Duodenal mucosa (tissue), 2 donors: ENCODE measurements around the gene ZNF317.

Experiments used
- H3K27ac ChIP-seq: one replicate; pipeline ENCODE4 v1.7.0; 2013; ENCODE audit warnings: low read depth, low read length
- H3K27me3 ChIP-seq, 2 donors: one replicate each; pipeline ENCODE4 v1.7.0; 2013; ENCODE audit warnings: low read length in 2 of 2, control low read depth in 1 of 2; ENCODE audit not compliant: insufficient read depth in 2 of 2, control insufficient read depth in 1 of 2
- H3K36me3 ChIP-seq, 2 donors: one replicate each; pipeline ENCODE4 v1.7.0; 2013; ENCODE audit warnings: low read length in 2 of 2, control low read depth in 1 of 2; ENCODE audit not compliant: insufficient read depth in 2 of 2, control insufficient read depth in 1 of 2
- H3K4me1 ChIP-seq, 2 donors: one replicate each; pipeline ENCODE4 v1.7.0; 2013; ENCODE audit warnings: low read length in 2 of 2, control low read depth in 1 of 2; ENCODE audit not compliant: insufficient read depth in 2 of 2, control insufficient read depth in 1 of 2
- H3K4me3 ChIP-seq, 2 donors: one replicate each; pipeline ENCODE4 v1.7.0; 2013; ENCODE audit warnings: low read length in 2 of 2, low read depth in 1 of 2
- H3K9ac ChIP-seq, 2 donors: one replicate each; pipeline ENCODE4 v1.7.0; 2013; ENCODE audit warnings: low read length in 2 of 2, low read depth in 1 of 2
- H3K9me3 ChIP-seq, 2 donors: one replicate each; pipeline ENCODE4 v1.7.0; 2013; ENCODE audit warnings: low read length in 2 of 2, control low read depth in 1 of 2; ENCODE audit not compliant: control insufficient read depth in 1 of 2

ZNF317 gene

GRCh38 chr19:9140159-9140874 lies at the start of gene ZNF317:
TSS of gene ZNF317 (plus strand) at chr19:9140397. CDS start at chr19:9156017, 15,620 bp downstream.
- Histone ChIP-seq H3K9me3 (peaks cover 9 to 11% of the 10 kb centered on the region in 2 donors), H3K4me3 (peak within 1 kb of the TSS; percentile 98), H3K4me1 (peaks cover 7 to 10% of the 10 kb centered on the region in 2 donors), H3K27me3 (no peaks in the 10 kb centered on the region), H3K36me3 (peaks cover 0 to 8% of the 10 kb centered on the region in 2 donors), H3K9ac (peak within 1 kb of the TSS; percentile 89 to 95), H3K27ac (peak within 1 kb of the TSS; percentile 55)

GRCh38 chr19:9107375-9107774 lies 32.8 kb upstream of the ZNF317 start, which contains the start of gene OR7G2:
TSS of gene OR7G2 (minus strand) at chr19:9107475. CDS start at chr19:9103243, 4,232 bp downstream.
- no peak within 1 kb of the TSS for H3K4me3 ChIP-seq
- H3K27me3 ChIP-seq = peaks cover 0 to 3% of the 10 kb centered on the region in 2 donors
- H3K36me3 ChIP-seq = no peaks in the 10 kb centered on the region
- no peak within 1 kb of the TSS for H3K27ac ChIP-seq
- no peaks in the 10 kb centered on the region for H3K4me1 ChIP-seq
- H3K9me3 ChIP-seq = no peaks in the 10 kb centered on the region
- H3K9ac ChIP-seq = no peak within 1 kb of the TSS

DNA sequence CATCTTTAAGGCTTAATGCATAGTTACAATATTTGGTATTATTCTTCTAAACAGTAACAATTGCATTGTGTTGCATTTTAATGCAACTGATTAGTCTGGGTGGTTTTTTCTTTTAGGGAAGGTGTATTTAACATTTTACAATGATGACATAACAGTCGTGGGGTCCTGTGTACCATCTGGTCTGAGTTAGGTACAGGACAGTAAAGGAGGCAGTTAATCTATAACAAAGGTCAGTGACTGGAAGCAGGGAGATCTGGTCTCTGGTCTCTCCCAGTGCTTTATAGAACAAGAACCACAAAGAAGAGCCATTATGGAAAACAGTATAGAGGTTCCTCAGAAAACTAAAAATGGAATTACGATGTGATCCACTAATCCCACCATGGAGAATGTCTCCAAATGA lies 30.2 kb upstream of the ZNF317 start:
- no peaks in the 10 kb centered on the region for H3K4me1 ChIP-seq
- H3K9ac ChIP-seq = no peak overlapping the region
- no peaks in the 10 kb centered on the region for H3K27me3 ChIP-seq
- H3K4me3 ChIP-seq = no peak overlapping the region
- H3K27ac ChIP-seq = no peak overlapping the region
- no peaks in the 10 kb centered on the region for H3K9me3 ChIP-seq
- no peaks in the 10 kb centered on the region for H3K36me3 ChIP-seq

DNA sequence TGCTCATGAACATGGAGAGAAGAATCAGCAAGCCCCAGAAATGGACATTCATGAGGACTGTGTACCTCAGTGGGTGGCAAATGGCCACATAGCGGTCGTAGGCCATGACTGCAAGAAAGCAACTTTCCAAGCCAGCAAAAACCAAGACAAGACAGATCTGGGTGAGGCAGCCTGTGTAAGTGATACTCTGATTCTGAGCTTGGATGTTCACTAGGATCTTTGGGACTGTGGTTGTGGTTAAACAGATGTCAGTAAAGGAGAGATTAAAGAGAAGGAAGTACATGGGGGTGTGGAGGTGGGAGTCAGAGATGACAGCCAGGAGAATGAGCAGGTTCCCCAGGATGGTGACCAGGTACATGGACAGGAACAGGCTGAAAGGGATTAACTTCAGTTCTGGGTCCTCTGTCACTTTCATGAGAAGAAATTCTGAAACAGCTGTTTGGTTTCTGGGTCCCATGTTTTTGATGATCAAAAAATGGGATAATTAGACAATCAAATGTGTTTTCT lies 24.8 kb upstream of the ZNF317 start, which contains the start of gene OR7G1:
Gene OR7G1 (minus strand): TSS at position 457 of the 507 bp plus-strand sequence. CDS start 0 bp downstream, at position 457.
- Histone ChIP-seq H3K27me3 (no peaks in the 10 kb centered on the region), H3K4me3 (no peak within 1 kb of the TSS), H3K36me3 (no peaks in the 10 kb centered on the region), H3K27ac (no peak within 1 kb of the TSS), H3K9ac (no peak within 1 kb of the TSS), H3K4me1 (no peaks in the 10 kb centered on the region), H3K9me3 (no peaks in the 10 kb centered on the region)

GRCh38 chr19:9116547-9116946 lies 23.6 kb upstream of the ZNF317 start:
- H3K27me3 ChIP-seq = no peaks in the 10 kb centered on the region
- H3K4me1 ChIP-seq = no peaks in the 10 kb centered on the region
- no peak overlapping the region for H3K4me3 ChIP-seq
- H3K36me3 ChIP-seq = no peaks in the 10 kb centered on the region
- no peak overlapping the region for H3K27ac ChIP-seq
- no peak overlapping the region for H3K9ac ChIP-seq
- H3K9me3 ChIP-seq = no peaks in the 10 kb centered on the region

DNA sequence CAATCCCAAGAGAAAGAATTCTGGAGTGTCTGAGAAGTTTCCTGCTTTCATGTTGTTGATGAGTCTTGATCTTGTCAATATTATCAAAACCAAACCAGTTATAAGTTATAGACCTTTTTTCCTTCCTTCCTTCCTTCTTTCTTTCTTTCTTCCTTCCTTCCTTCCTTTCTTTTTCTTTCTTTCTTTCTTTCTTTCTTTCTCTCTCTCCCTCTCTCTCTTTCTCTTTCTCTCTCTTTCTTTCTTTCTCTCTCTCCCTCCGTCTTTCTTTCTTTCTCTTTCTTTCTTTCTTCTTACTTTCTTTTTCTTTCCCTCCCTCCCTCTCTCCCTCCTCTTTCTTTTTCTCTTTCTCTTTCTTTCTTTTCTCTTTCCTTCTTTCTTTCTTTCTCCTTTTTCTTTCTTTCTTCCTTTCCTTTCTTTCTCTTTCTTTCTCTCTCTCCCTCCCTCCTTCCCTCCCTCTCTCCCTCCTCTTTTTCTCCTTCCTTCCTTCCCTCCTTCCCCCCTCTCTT lies 13.2 kb upstream of the ZNF317 start, which contains the start of gene OR7G3:
Gene OR7G3 (minus strand): TSS at position 51 of the 506 bp plus-strand sequence. CDS start 0 bp downstream, at position 51.
- no peaks in the 10 kb centered on the region for H3K9me3 ChIP-seq
- no peaks in the 10 kb centered on the region for H3K4me1 ChIP-seq
- no peak within 1 kb of the TSS for H3K9ac ChIP-seq

DNA sequence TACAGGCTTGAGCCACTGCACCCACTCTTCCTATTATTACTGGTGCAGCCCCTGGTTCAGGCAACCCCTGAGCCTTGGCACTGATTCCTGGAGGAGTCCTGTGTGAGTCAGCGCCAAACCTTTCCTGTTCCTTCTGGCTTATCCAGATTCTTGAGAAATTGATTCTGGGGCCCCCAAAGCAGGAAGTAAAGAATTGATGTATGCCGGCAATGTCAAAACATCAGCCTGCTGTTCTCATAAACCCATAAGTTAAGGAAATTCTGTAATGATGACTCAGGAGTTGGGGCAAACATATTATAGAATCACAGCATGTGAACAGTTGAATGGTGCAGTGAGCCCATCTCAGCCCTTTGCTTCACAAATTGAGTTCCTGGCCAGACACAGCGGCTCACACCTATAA lies 12.0 kb upstream of the ZNF317 start:
- no peak overlapping the region for H3K4me3 ChIP-seq
- H3K9ac ChIP-seq = no peak overlapping the region
- no peaks in the 10 kb centered on the region for H3K36me3 ChIP-seq
- H3K27me3 ChIP-seq = no peaks in the 10 kb centered on the region
- no peak overlapping the region for H3K27ac ChIP-seq
- H3K4me1 ChIP-seq = no peaks in the 10 kb centered on the region
- H3K9me3 ChIP-seq = no peaks in the 10 kb centered on the region

More for the DNA sequence above, 13.2 kb upstream of the ZNF317 start, which contains the start of gene OR7G3:
- Histone ChIP-seq H3K4me3 (no peak within 1 kb of the TSS), H3K27me3 (no peaks in the 10 kb centered on the region), H3K36me3 (no peaks in the 10 kb centered on the region), H3K27ac (no peak within 1 kb of the TSS)

GRCh38 chr19:9130965-9131364 lies 9.2 kb upstream of the ZNF317 start:
- Histone ChIP-seq H3K36me3 (no peaks in the 10 kb centered on the region), H3K9ac (no peak overlapping the region), H3K27me3 (no peaks in the 10 kb centered on the region), H3K4me1 (no peaks in the 10 kb centered on the region), H3K27ac (no peak overlapping the region), H3K4me3 (no peak overlapping the region), H3K9me3 (no peaks in the 10 kb centered on the region)

DNA sequence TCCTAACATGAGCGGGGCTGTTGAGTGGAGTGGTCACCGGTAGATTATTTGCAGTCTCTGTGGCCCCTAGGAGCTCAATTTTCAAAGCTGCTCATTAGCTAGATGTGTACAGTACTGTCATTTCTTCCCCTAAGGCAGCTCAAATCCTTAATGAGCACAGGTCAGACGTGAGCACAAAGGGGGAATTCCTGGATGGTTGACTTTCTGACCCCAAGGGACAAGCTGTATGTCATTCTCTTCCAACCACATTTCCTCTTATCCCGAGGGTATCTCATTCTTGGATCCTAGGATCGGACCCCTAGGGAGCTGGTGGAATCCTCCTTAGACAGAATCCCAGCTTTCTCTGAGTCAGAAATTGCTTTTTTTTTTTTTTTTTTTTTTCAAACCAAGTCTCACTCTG lies 7.8 kb upstream of the ZNF317 start:
- no peak overlapping the region for H3K4me3 ChIP-seq
- no peak overlapping the region for H3K9ac ChIP-seq
- no peaks in the 10 kb centered on the region for H3K4me1 ChIP-seq
- H3K9me3 ChIP-seq = no peaks in the 10 kb centered on the region
- no peak overlapping the region for H3K27ac ChIP-seq
- H3K36me3 ChIP-seq = no peaks in the 10 kb centered on the region
- no peaks in the 10 kb centered on the region for H3K27me3 ChIP-seq

DNA sequence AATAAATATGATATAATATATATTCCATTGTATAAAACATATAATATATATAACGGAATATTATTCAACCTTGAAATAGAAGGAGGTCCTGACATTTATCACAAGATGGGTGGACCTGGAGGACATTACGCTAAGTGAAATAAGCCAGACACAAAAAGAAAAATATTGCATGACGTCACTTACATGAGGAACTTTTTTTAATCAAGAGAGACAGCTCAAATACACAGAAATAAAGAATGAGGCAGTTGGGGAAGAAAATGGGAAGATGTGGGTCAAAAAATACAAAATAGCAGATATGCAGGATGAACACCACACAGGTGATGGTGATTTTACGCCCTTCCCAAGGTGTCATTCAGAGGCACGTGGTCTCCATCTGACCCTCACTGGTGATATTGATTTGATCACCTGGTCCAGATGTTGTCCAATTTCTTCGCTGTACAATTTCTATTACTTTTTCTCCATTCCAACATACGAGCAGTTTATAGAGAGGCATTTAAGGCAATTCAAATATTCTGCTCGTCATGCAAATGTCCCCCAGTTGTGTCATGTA lies 513 bp upstream of the ZNF317 start:
- H3K4me1 ChIP-seq = peaks cover 7 to 10% of the 10 kb centered on the region in 2 donors
- peak overlapping the region; percentile 98 for H3K4me3 ChIP-seq
- no peaks in the 10 kb centered on the region for H3K27me3 ChIP-seq
- peaks cover 3 to 5% of the 10 kb centered on the region in 2 donors for H3K9me3 ChIP-seq
- peak overlapping the region; percentile 89 to 95 for H3K9ac ChIP-seq
- H3K36me3 ChIP-seq = peaks cover 0 to 3% of the 10 kb centered on the region in 2 donors
- H3K27ac ChIP-seq = no peak overlapping the region
